Renal cortical epithelial cell (primary cell): ENCODE data around the gene RNF144A. TPM values are rescaled to one million over a fixed set of nuclear protein-coding genes. Genes with fewer than 3 reads are reported as not detected.
A peak's percentile ranks its signal among the peaks of the same experiment; 100 is the strongest.

Experiments
- DNase-seq: peaks from one replicate; pipeline ENCODE4 v3.0.0-alpha.2; 2011; ENCODE audit warnings: low read depth
- total RNA-seq: library from RNA; depleted of rRNA; stranded (reverse); fragments of >200 nt; gene quantifications from 2 replicates; pipeline ENCODE4 v1.2.3, GENCODE V29; 2014

RNF144A gene
- total RNA-seq, 1 donor from 2014 or later: 1.8 TPM

- DNase-seq: no peak
Measured at GRCh38 chr2:7022492-7023385, 105.5 kb downstream of the RNF144A start.

- DNase-seq: peak; percentile 18
Measured at GRCh38 chr2:7023542-7023941, 106.3 kb downstream of the RNF144A start.

- DNase-seq: no peak
Measured at GRCh38 chr2:7024261-7024660, 107.0 kb downstream of the RNF144A start.

GRCh38 chr2:7025082-7025481, 107.9 kb downstream of the RNF144A start:
- no peak for DNase-seq

GRCh38 chr2:7026742-7027141, 109.5 kb downstream of the RNF144A start:
- DNase-seq: no peak

GRCh38 chr2:7027411-7027810, 110.2 kb downstream of the RNF144A start:
- no peak for DNase-seq

GRCh38 chr2:7027956-7028655, 110.9 kb downstream of the RNF144A start:
- no peak for DNase-seq

- DNase-seq: no peak
Measured at GRCh38 chr2:7028846-7029245, 111.6 kb downstream of the RNF144A start.

GRCh38 chr2:7029291-7030059, 112.3 kb downstream of the RNF144A start:
- DNase-seq: no peak

GRCh38 chr2:7030810-7031209, 113.6 kb downstream of the RNF144A start:
- no peak for DNase-seq

- DNase-seq: peak; percentile 93
Measured at GRCh38 chr2:7031547-7032245, 114.5 kb downstream of the RNF144A start.

- DNase-seq: no peak
Measured at GRCh38 chr2:7032371-7032770, 115.2 kb downstream of the RNF144A start.

GRCh38 chr2:7033136-7033960, 116.1 kb downstream of the RNF144A start:
- DNase-seq: no peak

GRCh38 chr2:7034303-7034702, 117.1 kb downstream of the RNF144A start:
- DNase-seq: no peak

GRCh38 chr2:7035884-7036283, 118.7 kb downstream of the RNF144A start:
- no peak for DNase-seq

GRCh38 chr2:7037340-7038333, 120.4 kb downstream of the RNF144A start:
- DNase-seq: peak; percentile 46

- DNase-seq: no peak
Measured at GRCh38 chr2:7040547-7040946, 123.3 kb downstream of the RNF144A start.

GRCh38 chr2:7041421-7041820, 124.2 kb downstream of the RNF144A start:
- no peak for DNase-seq

GRCh38 chr2:7043690-7044089, 126.5 kb downstream of the RNF144A start:
- no peak for DNase-seq
